ENCODE results near the gene IGSF21.

The IGSF21 gene

GRCh38 chr1:18348354-18348753 is 240.8 kb downstream of the IGSF21 start:
- no peak for TF ChIP-seq CTCF (IDR thresholded peaks at IDR 0.05; ENCODE audit: low read depth, low read length)
- H3K4me3 ChIP-seq (ENCODE audit: low read depth, low read length) = no peak overlapping the region
- no peaks in the 10 kb centered on the region for H3K27me3 ChIP-seq (ENCODE audit: insufficient read depth, low read depth, severe bottlenecking)
- no peaks in the 10 kb centered on the region for H3K9me3 ChIP-seq (ENCODE audit: severe bottlenecking)
- H3K36me3 ChIP-seq = no peaks in the 10 kb centered on the region
- no peak for DNase-seq
- H3K27ac ChIP-seq = no peak overlapping the region

- no peaks in the 10 kb centered on the region for H3K36me3 ChIP-seq
- H3K9me3 ChIP-seq (ENCODE audit: severe bottlenecking) = no peaks in the 10 kb centered on the region
- H3K4me3 ChIP-seq (ENCODE audit: low read depth, low read length) = no peak overlapping the region
- DNase-seq = no peak
- no peak overlapping the region for H3K27ac ChIP-seq
- no peaks in the 10 kb centered on the region for H3K27me3 ChIP-seq (ENCODE audit: insufficient read depth, low read depth, severe bottlenecking)
- TF ChIP-seq CTCF (IDR thresholded peaks at IDR 0.05; ENCODE audit: low read depth, low read length) = no peak
These were observed 243.1 kb downstream of the IGSF21 start for GRCh38 chr1:18350747-18351146.

GRCh38 chr1:18351735-18352134 is 244.1 kb downstream of the IGSF21 start:
- no peaks in the 10 kb centered on the region for H3K36me3 ChIP-seq
- H3K27ac ChIP-seq = no peak overlapping the region
- no peak for TF ChIP-seq CTCF (IDR thresholded peaks at IDR 0.05; ENCODE audit: low read depth, low read length)
- H3K27me3 ChIP-seq (ENCODE audit: insufficient read depth, low read depth, severe bottlenecking) = no peaks in the 10 kb centered on the region
- peak; percentile 29 for DNase-seq
- H3K4me3 ChIP-seq (ENCODE audit: low read depth, low read length) = no peak overlapping the region
- H3K9me3 ChIP-seq (ENCODE audit: severe bottlenecking) = no peaks in the 10 kb centered on the region

GRCh38 chr1:18352636-18353265 is 245.2 kb downstream of the IGSF21 start:
- Histone ChIP-seq H3K4me3 (ENCODE audit: low read depth, low read length) (no peak overlapping the region), H3K27me3 (ENCODE audit: insufficient read depth, low read depth, severe bottlenecking) (no peaks in the 10 kb centered on the region), H3K9me3 (ENCODE audit: severe bottlenecking) (no peaks in the 10 kb centered on the region), H3K36me3 (no peaks in the 10 kb centered on the region), H3K27ac (no peak overlapping the region)
- no peak for TF ChIP-seq CTCF (IDR thresholded peaks at IDR 0.05; ENCODE audit: low read depth, low read length)
- DNase-seq = peak; percentile 35

GRCh38 chr1:18353528-18353927 is 245.9 kb downstream of the IGSF21 start:
- TF ChIP-seq CTCF (IDR thresholded peaks at IDR 0.05; ENCODE audit: low read depth, low read length) = no peak
- no peak overlapping the region for H3K4me3 ChIP-seq (ENCODE audit: low read depth, low read length)
- no peak overlapping the region for H3K27ac ChIP-seq
- no peaks in the 10 kb centered on the region for H3K9me3 ChIP-seq (ENCODE audit: severe bottlenecking)
- no peaks in the 10 kb centered on the region for H3K27me3 ChIP-seq (ENCODE audit: insufficient read depth, low read depth, severe bottlenecking)
- DNase-seq = no peak
- no peaks in the 10 kb centered on the region for H3K36me3 ChIP-seq

- Histone ChIP-seq H3K4me3 (ENCODE audit: low read depth, low read length) (no peak overlapping the region), H3K27me3 (ENCODE audit: insufficient read depth, low read depth, severe bottlenecking) (no peaks in the 10 kb centered on the region), H3K27ac (no peak overlapping the region), H3K36me3 (no peaks in the 10 kb centered on the region), H3K9me3 (ENCODE audit: severe bottlenecking) (no peaks in the 10 kb centered on the region)
- no peak for TF ChIP-seq CTCF (IDR thresholded peaks at IDR 0.05; ENCODE audit: low read depth, low read length)
- no peak for DNase-seq
These were observed 246.4 kb downstream of the IGSF21 start for GRCh38 chr1:18353992-18354391.

Measured in WERI-Rb-1 (cell line).